ENCODE measurements around the gene NELL2.
"Not testable (repeated sequence)": the region's sequence is repeated elsewhere in the genome, so short reads cannot be mapped to it uniquely, and the experiment has no call there.

NELL2 gene

DNA sequence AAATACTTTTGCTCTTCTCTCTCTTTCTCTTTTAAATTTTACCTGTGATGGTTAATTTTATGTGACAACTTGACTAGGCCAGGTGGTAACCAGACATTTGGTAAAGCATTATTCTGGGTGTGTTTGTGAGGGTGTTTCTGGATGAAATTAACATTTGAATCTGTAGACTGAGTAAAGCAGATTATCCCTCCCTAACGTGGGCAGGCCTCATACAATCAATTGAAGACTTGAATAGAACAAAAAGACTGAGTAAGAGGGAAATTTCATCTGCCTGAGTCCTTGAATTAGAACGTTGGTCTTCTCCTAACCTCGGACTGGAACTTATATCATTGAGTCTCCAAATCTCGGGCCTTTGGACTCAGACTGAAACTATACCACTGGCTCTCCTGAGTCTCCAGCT is 182.1 kb downstream of the NELL2 start:
- no peak for DNase-seq (ENCODE audit: low spot score)

DNA sequence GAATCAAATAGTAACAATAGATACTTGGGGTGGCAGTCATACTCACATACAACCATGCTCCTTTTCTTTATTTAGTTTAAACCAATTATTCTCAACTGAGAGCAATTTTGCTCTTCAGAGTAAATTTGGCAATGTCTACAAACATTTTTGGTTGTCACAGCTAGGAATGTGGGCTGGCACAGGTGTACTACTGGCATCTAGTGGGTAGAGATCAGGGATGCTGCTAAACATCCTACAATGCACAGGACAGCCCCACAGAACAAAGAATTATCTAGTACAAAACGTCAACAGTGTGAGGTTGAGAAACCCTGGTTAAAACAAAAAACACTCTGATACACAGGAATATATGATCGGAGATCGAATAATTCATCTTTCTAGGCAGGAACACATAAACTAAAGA is 186.5 kb downstream of the NELL2 start:
- no peak for DNase-seq (ENCODE audit: low spot score)

DNA sequence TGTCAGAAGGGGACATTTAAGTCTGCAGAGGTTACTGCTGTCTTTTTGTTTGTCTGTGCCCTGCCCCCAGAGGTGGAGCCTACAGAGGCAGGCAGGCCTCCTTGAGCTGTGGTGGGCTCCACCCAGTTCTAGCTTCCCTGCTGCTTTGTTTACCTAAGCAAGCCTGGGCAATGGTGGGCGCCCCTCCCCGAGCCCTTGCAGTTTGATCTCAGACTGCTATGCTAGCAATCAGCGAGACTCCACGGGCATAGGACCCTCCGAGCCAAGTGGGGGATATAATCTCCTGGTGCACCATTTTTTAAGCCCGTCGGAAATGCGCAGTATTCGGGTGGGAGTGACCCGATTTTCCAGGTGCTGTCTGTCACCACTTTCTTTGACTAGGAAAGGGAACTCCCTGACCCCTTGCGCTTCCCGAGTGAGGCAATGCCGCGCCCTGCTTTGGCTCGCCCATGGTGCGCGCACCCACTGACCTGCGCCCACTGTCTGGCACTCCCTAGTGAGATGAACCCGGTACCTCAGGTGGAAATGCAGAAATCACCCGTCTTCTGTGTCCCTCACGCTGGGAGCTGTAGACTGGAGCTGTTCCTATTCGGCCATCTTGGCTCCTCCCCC is 189.2 kb downstream of the NELL2 start:
- not testable (repeated sequence) for DNase-seq (ENCODE audit: low spot score)

DNA sequence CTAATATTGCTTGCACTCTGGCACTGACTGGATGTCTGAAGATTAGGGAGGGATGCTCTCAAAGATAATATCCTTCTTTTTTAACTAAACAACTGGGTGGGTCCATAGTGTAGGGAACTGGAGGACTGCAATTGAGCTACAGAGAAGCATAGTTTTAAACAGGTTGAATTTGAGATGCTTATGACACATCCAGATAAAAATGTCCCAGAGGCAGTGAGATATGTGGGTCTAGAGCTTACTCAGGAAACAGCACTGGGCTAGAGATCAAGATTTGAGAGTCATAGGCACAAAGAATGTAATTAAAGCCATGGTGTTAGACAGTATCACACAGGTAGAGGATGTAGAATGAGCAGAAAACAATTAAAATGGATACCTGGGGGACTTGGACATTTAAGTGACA is 198.4 kb downstream of the NELL2 start:
- no peak for DNase-seq (ENCODE audit: low spot score)

DNA sequence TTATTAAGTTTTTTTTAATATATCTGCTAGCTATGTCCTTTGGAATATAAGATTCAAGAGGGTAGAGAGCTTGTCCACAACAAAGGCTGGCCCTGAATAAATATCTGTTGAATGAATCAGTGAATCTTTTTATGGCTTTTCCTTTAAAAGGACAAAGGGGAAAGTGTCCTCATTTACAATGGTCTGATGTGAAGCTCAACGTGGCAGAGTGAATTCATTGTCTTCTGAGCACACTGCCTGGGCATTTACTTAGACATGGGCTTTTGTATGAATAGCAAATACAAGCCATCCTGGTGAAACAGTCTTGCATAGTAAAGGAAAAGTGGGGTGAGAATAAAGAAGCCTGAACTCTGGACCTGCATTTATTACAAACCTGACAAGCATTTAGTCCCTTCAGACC is 201.2 kb downstream of the NELL2 start:
- no peak for DNase-seq (ENCODE audit: low spot score)

DNA sequence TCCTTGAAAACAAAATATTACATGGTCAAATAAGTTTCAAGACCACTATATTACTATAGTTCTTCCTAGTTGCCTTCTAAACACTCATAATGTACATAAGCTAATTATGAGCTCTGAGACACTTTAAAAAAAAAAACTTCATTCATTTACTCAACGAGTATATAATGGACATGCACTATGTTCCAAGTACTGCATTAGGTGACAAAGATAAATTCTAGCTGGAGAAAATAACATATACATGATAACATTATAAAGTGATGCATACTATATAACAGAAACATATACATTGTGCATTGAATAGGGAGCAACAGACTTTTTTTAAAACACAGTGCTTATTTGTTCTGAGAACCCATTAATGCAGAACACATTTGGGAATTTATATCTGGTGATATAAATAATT is 202.3 kb downstream of the NELL2 start:
- no peak for DNase-seq (ENCODE audit: low spot score)

DNA sequence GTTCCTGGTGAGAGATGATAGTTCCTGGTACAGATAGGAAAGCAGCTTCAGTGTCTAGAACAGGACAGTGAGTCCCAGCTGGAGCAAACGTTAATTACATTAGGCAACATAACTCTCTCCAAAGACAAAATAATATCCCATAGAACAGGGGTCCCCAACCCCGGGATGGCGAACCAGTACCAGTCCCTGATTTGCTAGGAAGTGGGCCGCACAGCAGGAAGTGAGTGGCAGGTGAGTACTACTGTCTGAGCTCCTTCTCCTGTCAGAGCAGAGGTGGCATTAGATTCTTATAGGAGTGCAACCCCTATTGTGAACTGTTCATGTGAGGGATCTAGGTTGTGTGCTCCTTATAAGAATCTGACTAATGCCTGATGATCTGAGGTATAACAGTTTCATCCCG is 204.1 kb downstream of the NELL2 start:
- no peak for DNase-seq (ENCODE audit: low spot score)

DNA sequence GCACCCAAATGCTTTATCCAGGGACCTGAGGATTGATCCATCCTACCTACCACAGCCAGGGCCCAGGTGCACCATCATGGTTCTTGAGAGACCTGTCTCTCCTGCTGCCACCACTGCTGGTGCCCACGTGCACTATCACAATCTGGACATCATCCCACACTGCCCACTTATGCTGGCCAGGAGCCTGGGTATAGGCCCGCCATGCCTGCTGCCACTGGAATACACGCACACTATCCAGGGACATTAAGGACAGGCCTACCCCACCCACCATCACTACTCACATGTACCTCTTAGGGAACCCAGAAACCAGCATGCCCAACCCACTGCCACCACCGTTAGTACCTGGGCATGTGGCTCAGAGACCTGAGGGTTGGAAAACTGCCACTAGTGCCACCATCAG is 207.7 kb downstream of the NELL2 start:
- DNase-seq (ENCODE audit: low spot score) = no peak

DNA sequence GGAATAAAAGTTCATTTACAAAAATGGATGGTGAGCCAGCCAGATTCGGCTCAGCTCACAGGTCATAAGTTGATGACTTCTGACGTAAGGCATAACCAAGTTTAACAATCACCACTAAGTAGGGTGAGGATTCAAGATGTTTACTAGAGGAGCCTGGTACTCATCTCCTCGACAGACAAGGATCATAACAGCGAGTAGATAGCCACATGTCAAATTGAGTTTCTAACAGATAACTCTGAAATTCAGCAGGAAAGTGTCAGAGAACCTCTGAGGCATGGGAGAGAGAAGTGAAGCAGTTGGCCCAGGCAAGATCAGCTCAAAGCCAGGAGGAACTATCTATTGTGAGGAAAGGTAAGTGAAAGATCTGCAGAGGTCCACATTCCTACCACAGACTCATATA is 208.7 kb downstream of the NELL2 start:
- no peak for DNase-seq (ENCODE audit: low spot score)

DNA sequence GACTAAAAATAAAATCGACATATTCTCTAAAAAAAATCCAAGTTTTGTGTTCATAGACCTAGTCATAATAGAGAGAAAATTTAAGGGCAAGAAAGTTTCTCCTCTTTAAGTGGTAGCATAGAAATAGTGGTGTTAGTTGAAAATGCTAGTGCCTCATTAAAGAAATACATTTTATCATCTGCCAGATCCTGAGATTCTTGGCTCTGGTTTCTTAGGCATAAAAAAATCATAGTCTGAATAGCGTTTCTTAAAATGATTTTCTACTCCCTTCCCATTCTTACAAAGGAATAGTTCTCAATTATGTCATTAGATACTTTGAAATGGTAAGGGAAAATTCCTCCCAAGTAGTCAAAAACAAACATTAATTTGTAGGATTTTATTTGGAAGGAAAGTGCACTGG is 212.8 kb downstream of the NELL2 start:
- DNase-seq (ENCODE audit: low spot score) = no peak

DNA sequence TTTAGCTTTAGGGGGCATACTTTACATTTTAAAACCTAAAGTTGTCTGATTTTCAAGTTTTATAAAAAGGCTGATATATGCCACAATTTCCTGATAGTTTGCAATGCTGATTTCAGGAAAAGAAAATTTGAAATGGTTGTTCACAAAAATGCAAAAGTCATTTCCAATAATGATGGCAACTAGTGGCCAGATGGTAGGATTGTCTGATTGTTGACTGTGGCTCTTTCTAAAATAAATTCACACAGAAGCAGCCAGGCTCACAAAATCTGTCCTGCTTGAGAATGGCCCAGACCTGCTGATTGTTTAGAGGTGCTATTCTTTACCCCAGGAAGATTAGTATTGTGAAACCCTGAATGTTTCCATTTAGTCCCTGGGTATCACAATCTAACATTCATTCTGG is 220.3 kb downstream of the NELL2 start:
- DNase-seq (ENCODE audit: low spot score) = no peak

DNA sequence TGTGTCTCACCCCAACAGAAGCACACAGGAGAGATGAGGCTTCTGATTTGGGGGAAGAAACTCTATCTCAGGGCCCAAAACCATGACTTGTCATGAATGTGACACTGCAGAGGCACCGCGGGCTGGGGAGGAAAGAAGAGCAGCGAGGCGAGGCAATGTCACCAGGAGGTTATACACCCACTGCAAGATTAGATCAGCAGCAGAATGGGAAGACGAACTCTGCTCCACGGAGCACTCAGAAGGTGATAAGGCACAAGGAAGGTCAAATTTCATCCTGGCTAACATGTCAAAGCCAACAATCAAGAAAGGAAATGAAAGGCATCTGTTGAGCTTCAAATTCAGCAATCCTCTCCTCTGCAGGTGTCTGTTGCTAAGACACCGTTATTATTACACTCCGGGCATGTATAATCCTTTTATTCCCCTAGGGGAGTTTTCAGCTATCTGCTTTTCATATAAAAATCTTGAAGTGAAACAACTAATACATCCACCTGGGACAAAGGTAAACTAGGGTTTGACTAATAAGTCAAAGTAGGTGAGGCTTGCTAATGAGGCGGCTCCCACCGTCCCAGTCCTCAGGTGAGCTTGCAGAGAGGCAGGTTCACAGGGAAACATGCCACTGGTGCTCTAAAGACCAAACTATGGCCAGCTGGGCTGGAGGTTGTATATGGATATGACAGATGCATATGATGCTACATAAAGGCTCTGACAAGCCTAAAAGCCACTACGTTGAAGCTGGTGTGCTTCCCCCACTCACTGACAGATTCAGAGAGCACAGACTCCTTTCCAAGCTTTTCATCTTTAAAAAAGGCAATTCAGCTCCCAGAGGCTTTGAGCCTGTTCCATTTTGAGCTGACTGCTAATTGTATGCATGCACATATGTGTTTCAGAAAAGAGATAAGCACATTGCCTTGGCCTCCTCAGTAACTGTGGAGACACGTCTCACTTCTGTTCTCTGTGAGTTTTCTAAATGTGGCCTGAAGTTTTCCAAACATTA is 221.2 kb downstream of the NELL2 start:
- DNase-seq (ENCODE audit: low spot score) = no peak

DNA sequence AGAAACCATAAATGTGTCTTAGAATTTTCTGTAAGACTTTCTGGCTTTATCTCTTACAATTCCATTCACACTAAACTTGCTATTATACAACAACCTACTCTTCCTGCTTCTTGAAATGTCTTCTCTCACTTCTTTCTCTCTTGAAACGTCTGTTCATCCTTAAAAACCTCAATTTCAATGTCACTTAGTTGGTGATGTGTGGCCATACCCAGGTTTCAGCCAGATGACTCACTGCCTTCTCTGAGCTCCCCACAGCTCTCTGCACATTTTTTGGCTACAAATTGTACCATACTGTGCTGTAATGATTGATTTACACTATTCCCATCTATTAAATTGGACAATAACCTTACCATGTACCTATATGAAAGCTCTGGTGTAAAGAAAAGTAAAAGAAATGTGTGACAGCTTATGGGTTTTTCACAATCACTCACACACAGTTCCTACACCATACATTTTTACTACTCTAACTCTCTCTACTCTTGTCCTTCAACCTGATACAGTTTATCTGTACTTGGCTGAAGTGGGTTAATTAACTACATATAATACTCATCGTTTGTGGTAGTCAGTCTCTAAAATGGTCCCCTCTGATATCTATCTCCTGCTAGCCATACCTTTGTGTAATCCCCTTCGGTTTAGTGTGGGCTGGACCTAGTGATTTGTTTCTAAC is 222.1 kb downstream of the NELL2 start:
- DNase-seq (ENCODE audit: low spot score) = no peak

DNA sequence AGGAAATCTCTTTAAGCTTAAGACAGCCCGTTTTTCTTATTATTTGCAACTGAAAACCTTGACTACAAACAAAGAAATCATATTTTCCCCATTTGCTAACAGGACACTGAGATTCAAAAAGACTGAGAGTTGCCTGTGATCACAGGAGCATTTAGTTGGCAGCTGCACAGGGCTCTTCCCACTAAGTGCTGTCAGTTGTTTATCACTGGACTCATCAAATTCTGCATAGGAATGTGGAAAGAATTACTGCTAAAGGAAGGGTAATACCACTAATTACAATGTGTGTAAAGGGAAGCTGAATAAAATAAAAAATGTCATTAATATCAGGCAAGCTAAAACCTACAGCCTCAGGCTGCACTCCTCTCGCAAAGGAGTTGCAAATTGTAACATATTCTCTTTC is 226.4 kb downstream of the NELL2 start:
- DNase-seq (ENCODE audit: low spot score) = no peak

DNA sequence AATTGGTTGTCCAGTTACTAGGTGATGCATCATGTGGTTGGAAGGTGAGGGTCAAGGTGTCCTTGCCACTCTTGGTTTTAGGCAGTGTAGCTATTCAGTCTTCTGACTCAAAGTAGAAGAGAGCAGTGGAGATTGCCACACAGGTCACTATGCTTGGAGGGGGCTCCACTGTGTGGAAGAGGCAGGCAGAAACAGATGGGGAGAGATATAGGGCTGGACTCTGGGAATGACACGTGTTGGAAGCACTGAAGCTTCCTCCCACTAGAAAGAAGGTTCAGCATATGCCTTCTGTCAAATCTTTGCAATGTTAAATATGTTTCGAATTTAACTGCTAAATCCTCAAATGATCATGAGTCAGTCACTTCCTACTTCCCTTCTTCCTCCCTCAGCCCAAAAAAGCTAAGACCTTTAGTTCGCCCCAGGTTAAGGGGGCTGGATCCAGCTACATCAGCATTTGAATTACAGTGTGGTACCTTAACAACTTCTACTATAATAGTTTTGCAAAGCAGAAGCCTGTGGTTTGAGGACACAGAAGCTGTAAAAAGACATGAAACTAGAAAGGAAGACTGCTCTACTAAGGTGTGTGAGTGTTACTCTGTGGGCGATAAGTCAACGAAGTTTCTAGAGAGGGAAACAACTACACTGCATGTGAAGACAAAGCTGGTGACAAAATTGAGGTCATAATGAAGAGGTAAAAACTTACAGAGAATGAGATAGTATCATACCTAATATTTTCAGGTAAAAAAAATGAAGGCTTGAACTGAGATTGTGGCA is 228.0 kb downstream of the NELL2 start:
- DNase-seq (ENCODE audit: low spot score) = no peak

DNA sequence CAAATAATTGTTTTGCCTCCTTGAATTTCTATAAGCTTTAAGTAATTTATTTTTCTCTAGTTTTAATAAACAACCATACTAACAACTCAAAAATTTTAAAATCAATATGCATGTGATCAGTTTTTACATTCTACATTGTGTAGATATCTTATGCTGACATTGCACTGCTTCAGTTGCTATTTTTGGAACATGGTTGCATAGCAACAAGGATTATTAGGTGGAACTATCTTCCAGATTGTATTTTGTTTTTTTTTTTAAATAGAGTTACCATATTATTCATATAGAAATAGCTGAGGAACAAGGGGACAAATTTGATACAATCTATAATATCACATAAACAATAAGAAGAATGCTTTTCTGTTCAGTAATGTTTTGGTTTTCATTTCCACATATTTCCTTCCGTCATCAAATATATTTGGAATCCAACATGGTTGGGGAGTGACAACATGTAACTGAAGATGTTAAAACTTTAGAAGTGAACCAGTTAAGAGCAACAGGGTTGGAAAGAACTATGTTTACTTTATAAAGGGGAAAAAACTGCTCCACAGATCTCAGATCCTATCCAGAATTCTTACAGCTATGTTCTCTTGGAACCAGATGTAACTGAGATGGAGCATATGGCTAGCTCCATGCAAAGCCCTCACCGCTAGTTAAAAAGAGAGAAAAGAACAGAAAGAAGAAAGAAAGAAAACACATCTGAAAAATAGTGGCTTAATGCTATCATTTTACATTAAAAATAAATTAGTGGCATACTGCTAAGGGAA is 235.5 kb downstream of the NELL2 start:
- DNase-seq (ENCODE audit: low spot score) = no peak

DNA sequence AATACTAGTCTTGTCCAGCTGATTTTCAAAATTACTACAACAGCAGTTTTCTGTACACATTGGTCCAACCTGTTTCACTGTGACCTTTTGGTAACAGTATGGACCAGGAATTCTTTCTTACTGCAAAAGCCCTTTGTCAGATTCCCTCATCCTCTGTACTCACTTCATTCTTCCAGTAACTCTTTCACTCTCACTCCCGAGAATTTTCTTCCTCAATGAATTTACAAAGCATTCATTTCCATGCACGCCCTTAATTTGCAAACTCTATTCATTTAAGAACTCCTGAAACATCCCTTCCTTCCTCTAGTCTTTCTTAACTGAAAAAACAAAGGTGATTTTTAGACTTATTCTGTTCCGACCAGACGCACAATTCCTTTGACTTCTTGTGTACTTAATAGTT is 238.2 kb downstream of the NELL2 start:
- DNase-seq (ENCODE audit: low spot score) = no peak

DNA sequence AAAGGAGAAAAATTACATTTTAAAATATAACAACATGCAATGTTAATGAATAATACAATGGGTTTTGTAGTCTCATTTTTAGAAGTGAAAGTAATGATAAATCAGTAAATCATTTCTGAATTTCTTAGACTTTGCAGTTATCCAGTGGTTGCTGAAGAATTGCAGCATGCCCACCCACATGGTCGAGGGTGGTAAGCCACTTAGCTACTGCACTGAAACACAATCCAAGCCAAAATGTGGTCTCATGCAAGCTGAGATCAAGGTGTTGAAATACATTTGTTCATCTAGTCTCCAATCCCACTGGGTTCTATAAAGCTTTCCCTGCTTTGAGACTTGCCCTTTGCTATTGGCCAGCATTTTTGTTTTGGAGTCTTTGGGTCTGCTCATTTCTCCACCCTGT is 247.9 kb downstream of the NELL2 start:
- DNase-seq (ENCODE audit: low spot score) = no peak

DNA sequence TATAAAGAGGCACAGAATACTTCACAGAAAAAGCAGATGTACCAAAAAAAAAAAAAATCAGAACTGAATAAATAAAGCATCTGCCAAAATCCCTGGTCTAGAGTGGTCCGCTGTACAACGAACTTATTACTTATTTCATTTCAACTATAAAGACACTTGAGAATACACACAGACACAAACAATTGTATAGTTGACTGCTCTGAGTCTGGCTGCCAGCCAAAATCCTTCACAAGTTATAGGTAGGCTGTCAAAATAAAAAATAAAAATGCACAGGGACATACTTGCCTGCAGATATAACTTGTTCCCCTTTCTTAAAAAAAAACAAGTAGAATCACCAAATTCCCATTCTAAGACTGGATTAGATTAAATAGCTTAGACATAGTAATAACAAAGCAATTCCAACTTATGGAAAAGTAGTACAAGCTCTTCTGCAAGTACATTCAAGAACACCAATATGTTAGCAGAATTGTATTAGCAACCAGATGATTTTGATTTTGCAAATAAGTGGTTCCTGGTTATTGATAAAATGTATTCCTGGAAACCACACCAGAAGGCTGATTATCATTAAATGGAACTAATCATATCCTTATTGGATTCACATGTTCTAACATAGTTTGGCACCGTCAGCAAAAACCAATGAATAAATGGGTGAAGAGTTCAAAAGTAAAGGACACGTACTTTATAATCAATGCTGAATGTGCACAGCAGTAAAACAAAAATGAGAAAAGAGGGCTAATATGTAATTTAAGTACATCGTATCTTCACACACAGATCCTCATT is 248.5 kb downstream of the NELL2 start:
- DNase-seq (ENCODE audit: low spot score) = no peak

DNA sequence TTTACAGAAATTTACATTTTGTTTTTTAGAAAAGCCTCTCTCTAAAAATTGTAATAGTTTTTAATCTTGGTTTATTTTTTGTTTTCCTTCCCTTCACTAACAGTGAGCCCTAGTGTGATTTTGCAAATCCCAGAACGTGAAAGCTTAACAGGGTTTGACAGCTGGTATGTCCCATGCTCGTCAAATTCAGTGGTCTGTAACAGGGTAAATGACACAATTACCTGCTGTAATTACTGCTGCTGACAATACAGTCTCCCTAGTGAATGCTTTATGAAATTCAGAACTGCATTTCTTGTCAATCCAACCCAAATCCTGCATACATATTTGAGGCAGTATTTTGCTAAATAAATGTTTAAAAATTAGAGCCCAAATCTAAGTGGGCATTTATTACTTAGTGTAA is 249.2 kb downstream of the NELL2 start:
- no peak for DNase-seq (ENCODE audit: low spot score)

DNA sequence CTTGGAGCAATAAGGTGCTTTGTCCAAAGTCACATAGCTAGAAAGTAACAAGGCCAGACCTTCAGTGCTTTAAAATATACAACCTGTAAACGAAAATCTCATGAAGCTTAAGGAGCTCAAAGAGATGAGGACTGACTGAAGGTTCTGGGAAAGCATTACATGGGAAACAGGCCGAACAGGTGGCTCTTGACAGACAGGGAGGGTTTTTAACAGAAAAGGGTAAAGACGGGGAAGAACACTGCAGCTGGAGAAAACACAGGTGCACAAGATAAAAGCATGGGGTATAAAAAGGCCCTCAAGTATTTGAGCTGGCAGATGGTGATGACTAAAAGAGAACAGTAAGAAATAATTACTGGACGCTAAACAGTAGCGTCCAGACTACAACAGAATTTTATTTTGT is 257.2 kb downstream of the NELL2 start:
- DNase-seq (ENCODE audit: low spot score) = no peak
